AG04449 (cell line): ENCODE results near the gene CTNNA2.

Experiments used
- CTCF ChIA-PET: fragments of 350-600 bp; formaldehyde crosslinking; extraction: SDS; loops from one replicate; lab custom pipeline; 2021; ENCODE audit warnings: antibody characterized with exemption; lab: Yijun Ruan, JAX
- POLR2A ChIA-PET: fragments of 400-600, 350-600 bp; formaldehyde crosslinking; extraction: SDS; loops from one replicate; lab custom pipeline; 2020; ENCODE audit warnings: antibody characterized with exemption, inconsistent platforms; lab: Yijun Ruan, JAX
- DNase-seq: peaks from one replicate; pipeline ENCODE4 v3.0.0-alpha.2; 2010; ENCODE audit warnings: low read depth, low spot score
- H3K4me3 ChIP-seq: 2 replicates; pipeline ENCODE4 v1.5.1; 2011; ENCODE audit warnings: low read depth, mild to moderate bottlenecking, control low read depth, low read length
- TF ChIP-seq, protein P1 (sequence below): IDR thresholded peaks from one replicate; pipeline ENCODE4 v1.5.1; 2011; ENCODE audit warnings: mild to moderate bottlenecking, moderate library complexity, low read length, control low read depth, inconsistent platforms; ENCODE audit not compliant: insufficient read depth; ENCODE audit errors: missing control alignments

The CTNNA2 gene

DNA sequence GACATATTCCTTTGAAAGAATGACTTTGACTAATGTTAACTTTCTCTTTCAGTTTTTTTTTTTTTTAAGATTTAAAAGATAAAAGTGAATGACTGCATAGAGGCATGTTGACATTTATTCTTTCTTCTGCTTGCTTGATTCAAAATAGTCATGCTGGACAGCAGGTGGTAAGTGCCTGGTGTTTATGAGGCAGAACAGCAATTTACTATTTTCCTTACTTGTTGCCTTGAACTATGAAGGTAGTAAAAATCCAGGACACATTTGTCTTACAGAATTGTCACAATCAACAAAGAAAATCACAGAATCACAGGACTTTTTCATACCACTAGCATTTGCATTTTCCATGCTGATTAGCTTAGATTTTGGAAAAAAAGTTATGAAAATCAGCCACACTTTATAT lies 388.3 kb downstream of the CTNNA2 start:
- ChIA-PET POLR2A (no interaction called here), CTCF (interaction anchor here (1.3 kb wide), 1 partner anchor 13 kb away, joined by 4 read pairs; no protein-coding TSS in a partner anchor)
- no peak for DNase-seq
- TF ChIP-seq, protein P1, sequence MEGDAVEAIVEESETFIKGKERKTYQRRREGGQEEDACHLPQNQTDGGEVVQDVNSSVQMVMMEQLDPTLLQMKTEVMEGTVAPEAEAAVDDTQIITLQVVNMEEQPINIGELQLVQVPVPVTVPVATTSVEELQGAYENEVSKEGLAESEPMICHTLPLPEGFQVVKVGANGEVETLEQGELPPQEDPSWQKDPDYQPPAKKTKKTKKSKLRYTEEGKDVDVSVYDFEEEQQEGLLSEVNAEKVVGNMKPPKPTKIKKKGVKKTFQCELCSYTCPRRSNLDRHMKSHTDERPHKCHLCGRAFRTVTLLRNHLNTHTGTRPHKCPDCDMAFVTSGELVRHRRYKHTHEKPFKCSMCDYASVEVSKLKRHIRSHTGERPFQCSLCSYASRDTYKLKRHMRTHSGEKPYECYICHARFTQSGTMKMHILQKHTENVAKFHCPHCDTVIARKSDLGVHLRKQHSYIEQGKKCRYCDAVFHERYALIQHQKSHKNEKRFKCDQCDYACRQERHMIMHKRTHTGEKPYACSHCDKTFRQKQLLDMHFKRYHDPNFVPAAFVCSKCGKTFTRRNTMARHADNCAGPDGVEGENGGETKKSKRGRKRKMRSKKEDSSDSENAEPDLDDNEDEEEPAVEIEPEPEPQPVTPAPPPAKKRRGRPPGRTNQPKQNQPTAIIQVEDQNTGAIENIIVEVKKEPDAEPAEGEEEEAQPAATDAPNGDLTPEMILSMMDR = no peak
- H3K4me3 ChIP-seq = no peak overlapping the region

DNA sequence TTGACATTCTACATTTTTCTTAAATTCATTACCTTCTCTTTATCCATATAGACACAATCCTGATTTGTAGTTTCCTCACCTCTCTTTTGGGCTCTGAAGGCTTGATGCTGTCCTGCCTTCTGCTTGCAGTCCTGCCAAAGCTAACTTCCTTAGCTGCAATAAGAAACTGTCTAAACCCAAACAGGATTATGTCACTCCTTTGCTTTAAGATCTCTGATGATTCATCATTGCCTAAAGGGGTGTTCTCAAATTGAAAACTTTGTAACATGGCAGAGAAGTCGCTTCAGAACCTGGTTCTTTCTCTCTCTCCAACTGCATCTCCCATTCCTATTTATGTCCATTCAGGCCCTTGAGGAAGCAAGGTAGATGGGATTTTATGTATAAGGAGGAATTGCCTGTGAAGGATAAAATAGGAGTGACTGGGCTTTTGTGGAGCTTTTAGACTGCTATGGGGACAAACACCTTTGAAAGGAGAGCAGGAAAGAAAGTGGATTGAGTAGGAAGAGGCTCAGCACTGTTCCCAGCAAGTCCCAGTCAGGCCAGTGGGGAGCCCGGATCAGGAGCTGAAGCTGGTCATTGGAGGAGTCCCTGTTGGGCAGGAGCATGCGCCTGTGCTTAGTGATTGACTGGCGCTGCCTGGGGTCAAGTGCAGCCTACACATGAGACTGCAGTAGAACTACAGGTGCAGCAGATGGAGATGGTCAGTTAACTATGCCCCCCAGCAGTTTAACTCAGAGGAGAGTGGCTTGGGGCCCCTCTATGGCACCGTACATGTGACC lies 390.6 kb downstream of the CTNNA2 start:
- CTCF ChIA-PET = no interaction called here
- DNase-seq = no peak
- H3K4me3 ChIP-seq = no peak overlapping the region
- POLR2A ChIA-PET = no interaction called here
- TF ChIP-seq, protein P1 = no peak

DNA sequence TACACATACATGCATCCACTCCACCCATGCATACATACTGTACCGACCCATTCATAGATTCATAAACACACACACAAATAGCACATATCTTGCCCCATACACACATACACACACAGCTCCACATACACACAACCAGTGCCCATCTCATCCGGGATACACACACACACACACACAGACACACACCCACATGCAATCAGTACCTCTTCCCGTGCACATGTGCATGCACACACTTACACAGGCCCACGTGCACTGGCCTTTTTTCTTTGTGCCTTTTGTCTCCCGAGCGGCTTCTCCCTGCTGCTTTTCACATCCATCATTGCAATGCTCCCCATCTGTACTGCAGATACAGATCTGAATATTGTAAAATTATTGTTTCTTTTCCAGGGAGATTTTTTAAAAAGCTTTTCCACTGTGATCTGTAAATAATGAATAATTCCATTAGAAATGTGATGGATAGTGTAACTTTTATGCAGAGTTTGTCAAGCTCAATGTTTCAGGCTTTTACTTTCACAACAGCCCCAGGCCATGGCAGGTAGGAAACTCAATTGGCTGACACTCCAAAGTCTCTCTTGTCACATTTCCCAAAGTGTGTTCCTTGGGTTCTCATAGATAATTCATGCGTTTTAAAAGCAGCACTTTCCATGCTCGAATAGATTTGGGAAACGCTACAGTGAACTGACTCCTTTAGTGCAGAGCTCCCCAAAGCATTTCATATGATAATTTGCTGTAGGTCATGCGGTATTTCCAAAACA lies 393.5 kb downstream of the CTNNA2 start:
- TF ChIP-seq, protein P1 = no peak
- ChIA-PET POLR2A (no interaction called here), CTCF (no interaction called here)
- DNase-seq = no peak
- H3K4me3 ChIP-seq = no peak overlapping the region

DNA sequence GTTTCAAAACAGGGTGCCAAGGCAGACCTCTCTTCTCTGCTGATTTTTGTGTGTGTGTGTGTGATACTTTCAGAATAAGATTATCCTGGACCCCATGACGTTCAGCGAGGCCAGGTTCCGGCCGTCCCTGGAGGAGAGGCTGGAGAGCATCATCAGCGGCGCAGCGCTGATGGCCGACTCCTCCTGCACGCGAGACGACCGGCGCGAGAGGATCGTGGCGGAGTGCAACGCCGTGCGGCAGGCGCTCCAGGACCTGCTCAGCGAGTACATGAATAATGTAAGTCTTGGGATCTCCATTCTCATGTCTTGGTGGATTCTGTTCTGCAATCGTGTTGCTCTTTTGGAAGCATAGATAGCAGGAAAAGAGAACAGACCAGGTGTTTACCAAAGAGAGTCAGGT lies 396.7 kb downstream of the CTNNA2 start:
- no peak for DNase-seq
- ChIA-PET POLR2A (no interaction called here), CTCF (no interaction called here)
- no peak overlapping the region for H3K4me3 ChIP-seq
- TF ChIP-seq, protein P1 = no peak

DNA sequence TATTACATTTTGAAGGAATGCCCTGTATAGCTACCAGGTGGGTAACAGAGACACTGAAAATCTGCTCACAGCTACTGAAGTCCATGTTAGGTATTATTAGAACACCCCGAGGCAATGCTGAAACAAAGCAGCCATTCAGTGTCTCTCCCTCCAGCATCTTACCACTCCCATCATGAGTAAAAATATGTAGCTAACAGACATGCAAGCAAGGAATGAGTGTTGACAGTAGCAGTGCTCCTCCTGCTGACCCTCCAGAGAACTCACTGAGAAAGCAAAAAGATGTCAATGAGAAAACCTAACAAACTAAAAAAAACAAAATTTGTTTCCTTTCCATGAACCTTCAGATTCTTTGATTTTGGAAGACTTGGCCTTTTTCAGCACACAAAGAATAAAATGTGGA lies 397.8 kb downstream of the CTNNA2 start:
- H3K4me3 ChIP-seq = no peak overlapping the region
- ChIA-PET CTCF (no interaction called here), POLR2A (no interaction called here)
- TF ChIP-seq, protein P1 = no peak
- no peak for DNase-seq

DNA sequence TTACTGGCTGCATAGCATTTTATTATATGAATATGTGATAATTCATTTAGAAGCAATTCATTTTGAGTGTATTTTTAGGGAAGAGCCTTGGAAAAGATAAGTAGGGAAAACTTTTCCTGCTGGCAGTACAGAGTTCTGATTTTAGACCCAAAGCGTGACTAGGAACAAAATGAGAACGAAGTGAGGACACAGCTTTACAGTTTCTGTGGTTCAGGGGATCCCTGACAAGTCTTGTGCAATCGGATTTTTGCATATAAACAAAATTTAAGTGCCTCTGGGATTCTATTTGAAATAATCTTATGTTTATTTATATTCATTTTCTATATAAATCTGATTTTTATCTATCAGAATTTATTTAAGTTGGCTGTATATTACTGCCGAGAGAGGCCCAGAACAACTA lies 402.6 kb downstream of the CTNNA2 start:
- ChIA-PET POLR2A (no interaction called here), CTCF (no interaction called here)
- TF ChIP-seq, protein P1 = no peak
- DNase-seq = no peak
- no peak overlapping the region for H3K4me3 ChIP-seq
